Peyer's patch (tissue), 4 donors: ENCODE measurements around the gene MED16.
"Not testable (repeated sequence)": the region's sequence is repeated elsewhere in the genome, so short reads cannot be mapped to it uniquely, and the experiment has no call there.

ENCODE experiments used
- CTCF ChIP-seq, 6 experiments: fragments of 450-650 bp in 4 of 6; fragments of 200-600 bp in 2 of 6; sonication (generic) in 1 of 6; IDR thresholded peaks; one replicate each; pipeline ENCODE4 v1.5.1; 2017 to 2019; ENCODE audit warnings: antibody characterized with exemption in 6 of 6, mild to moderate bottlenecking in 3 of 6, moderate library complexity in 1 of 6
- POLR2A ChIP-seq, 2 donors: fragments of 450-650 bp; IDR thresholded peaks; one replicate each; pipeline ENCODE4 v1.5.1; 2017; ENCODE audit warnings: antibody characterized with exemption in 2 of 2, mild to moderate bottlenecking in 2 of 2, moderate library complexity in 2 of 2

- TF ChIP-seq CTCF, POLR2A (IDR thresholded peaks at IDR 0.05): not testable (repeated sequence)
Observed at GRCh38 chr19:849195-849594, 43.8 kb downstream of the MED16 start.
